ENCODE measurements around the gene PRSS33. TPM values are rescaled to one million over a fixed set of nuclear protein-coding genes. Genes with fewer than 3 reads are reported as not detected.

Gene PRSS33
- polyA plus RNA-seq, 2 of the 4 experiments (the other 2 are of a cell fraction) = 0.04 TPM; not detected in 1

DNA sequence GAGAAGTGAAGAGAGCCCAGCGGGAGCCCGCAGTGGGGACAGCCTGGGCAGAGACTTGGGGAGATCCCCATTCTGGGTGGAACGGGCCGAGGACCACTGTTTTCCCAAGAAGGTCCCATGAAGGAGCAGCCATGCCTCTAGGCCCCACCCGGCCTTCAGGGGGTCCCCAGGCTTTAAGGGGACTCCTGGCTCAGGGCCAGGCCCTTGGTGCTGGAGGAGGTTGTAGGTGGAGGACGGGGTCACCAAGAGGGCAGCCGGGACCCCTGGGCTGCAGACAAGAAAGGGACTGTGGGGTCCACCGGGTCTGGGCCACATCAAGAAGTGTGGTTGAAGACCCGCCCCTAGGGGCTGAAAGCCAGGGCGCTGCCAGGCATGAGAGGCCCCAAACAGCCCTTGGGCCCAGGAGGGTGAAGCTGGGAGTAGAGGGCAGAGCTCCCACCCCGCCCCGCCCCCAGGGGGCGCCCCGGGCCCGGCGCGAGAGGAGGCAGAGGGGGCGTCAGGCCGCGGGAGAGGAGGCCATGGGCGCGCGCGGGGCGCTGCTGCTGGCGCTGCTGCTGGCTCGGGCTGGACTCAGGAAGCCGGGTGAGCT is 29.5 kb upstream of the PRSS33 start, which contains the start of gene PRSS21:
TSS of gene PRSS21 (plus strand) at position 487 of the 589 bp plus-strand sequence. CDS start at position 519, 32 bp downstream.
- CTCF ChIA-PET = interaction anchor here (0.6 to 3.7 kb wide), 2 partner anchors 51 to 115 kb away, joined by 3 to 10 read pairs; no protein-coding TSS in a partner anchor
- FAIRE-seq = no peak
- no peak for DNase-seq (ENCODE audit: low read depth in 1 of 2, low spot score in 1 of 2)
- WGBS (ENCODE audit: missing lambda C conversion rate) = 68% methylated on average over 18 of the region's 28 CpGs
- POLR2A ChIA-PET = interaction anchor here (1.1 kb wide), 1 partner anchor 51 kb away, joined by 3 read pairs; no protein-coding TSS in a partner anchor
- ATAC-seq = peak in 1 of 2 experiments; percentile 52; a peak in 3 of 6 replicates
- H3K4me1 ChIP-seq = no peaks in the 10 kb centered on the region
- H3K4me3 ChIP-seq = no peak within 1 kb of the TSS
- TF ChIP-seq, protein P1, sequence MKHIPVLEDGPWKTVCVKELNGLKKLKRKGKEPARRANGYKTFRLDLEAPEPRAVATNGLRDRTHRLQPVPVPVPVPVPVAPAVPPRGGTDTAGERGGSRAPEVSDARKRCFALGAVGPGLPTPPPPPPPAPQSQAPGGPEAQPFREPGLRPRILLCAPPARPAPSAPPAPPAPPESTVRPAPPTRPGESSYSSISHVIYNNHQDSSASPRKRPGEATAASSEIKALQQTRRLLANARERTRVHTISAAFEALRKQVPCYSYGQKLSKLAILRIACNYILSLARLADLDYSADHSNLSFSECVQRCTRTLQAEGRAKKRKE (CRISPR knock-in tag; IDR thresholded peaks at IDR 0.05; ENCODE audit: low read depth) = no peak
- TF ChIP-seq, protein P2, sequence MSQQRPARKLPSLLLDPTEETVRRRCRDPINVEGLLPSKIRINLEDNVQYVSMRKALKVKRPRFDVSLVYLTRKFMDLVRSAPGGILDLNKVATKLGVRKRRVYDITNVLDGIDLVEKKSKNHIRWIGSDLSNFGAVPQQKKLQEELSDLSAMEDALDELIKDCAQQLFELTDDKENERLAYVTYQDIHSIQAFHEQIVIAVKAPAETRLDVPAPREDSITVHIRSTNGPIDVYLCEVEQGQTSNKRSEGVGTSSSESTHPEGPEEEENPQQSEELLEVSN (IDR thresholded peaks at IDR 0.05; ENCODE audit: borderline replicate concordance, low read depth) = no peak
- TF ChIP-seq KDM5A (IDR thresholded peaks at IDR 0.05) (no peak), GATA3 (IDR thresholded peaks at IDR 0.05; ENCODE audit: borderline replicate concordance) (no peak)
- no peak within 1 kb of the TSS for H3K4me2 ChIP-seq
- no peaks in the 10 kb centered on the region for H3K9me3 ChIP-seq
- H3K27ac ChIP-seq = no peak within 1 kb of the TSS

DNA sequence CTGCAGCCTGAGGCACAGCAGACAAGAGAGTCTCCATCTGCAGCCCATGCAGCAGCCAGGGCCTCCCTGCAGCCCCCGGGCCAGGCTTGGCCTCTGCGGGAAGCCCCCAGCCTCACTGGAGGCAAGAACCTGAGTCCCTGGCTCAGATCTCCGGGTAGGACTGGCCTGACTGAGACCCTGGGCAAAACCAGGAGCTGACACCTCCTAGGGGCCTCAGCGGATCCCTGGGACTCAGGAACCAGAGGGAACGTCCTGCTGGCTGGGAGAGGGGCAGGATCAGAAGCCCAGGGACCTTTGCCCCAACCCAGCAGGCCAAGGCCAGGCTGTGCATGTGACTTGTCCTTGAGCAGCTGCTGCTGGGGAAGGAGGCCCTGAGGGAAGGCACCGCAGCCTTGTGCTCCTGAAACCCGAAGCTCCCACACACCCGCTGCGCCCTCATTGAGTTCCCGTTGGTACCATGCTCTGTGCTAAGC is 28.0 kb upstream of the PRSS33 start:
- DNase-seq (ENCODE audit: low read depth in 1 of 2, low spot score in 1 of 2) = no peak
- ATAC-seq = no peak
- 66% methylated on average over 10 of the region's 10 CpGs for WGBS (ENCODE audit: missing lambda C conversion rate)
- POLR2A ChIA-PET = no interaction called here
- no peak for TF ChIP-seq PHF8 (IDR thresholded peaks at IDR 0.05; ENCODE audit: borderline replicate concordance, low read depth)
- no peak for TF ChIP-seq BHLHE40 (IDR thresholded peaks at IDR 0.05; ENCODE audit: low read depth, low read length)
- no peak for TF ChIP-seq POLR2AphosphoS2 (conservative IDR thresholded peaks at IDR 0.05; ENCODE audit: low read length)
- CTCF ChIA-PET = interaction anchor here (0.6 to 3.7 kb wide), 2 partner anchors 53 to 402 kb away, joined by 3 to 10 read pairs; no protein-coding TSS in a partner anchor
- Histone ChIP-seq H3K4me1 (no peaks in the 10 kb centered on the region), H3K4me3 (no peak overlapping the region), H3K9me3 (no peaks in the 10 kb centered on the region), H3K27ac (no peak overlapping the region), H3K4me2 (no peak overlapping the region)
- no peak for FAIRE-seq

DNA sequence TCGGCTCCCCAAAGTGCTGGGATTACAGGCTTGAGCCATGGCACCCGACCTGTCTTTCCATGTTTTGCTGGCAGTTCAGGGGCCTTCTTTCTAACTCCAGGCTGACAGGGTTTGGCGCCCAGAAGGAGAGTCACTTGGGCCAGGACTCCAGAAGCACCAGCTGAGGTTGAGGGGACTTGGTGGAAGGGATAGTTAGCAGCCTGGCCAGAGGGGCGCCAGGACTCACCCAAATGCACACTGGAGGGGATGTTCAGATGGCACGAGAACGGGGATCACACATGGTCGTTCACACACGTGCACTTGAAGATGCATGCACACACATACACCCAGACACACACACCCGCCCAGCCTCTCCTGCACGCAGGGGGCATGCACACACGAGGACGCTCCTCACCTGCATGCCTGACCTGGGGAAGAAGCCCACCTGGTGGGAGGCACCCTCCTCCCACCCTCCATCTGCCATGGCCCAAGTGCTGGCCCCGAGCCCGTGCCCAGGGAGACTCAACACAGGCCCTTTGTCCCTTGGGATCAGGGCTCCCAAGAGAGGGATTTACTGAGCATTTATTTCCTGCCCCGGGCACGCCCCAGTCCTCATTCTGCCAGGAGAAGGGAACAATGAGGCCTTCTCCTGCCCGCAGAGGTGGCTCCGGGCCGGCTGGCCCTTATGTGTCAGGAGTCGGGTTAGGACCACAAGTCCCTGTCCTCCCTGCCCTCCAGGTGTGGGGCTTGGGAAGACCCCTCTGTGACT is 27.4 kb upstream of the PRSS33 start:
- H3K4me2 ChIP-seq = no peak overlapping the region
- POLR2A ChIA-PET = no interaction called here
- FAIRE-seq (no peak), ATAC-seq (no peak), DNase-seq (ENCODE audit: low read depth in 1 of 2, low spot score in 1 of 2) (no peak)
- H3K27ac ChIP-seq = no peak overlapping the region
- 70% methylated on average over 18 of the region's 20 CpGs for WGBS (ENCODE audit: missing lambda C conversion rate)
- H3K4me1 ChIP-seq = no peaks in the 10 kb centered on the region
- CTCF ChIA-PET = interaction anchor here (0.7 to 3.7 kb wide), 4 partner anchors 9 to 54 kb away, joined by 3 to 10 read pairs (median 3); no protein-coding TSS in a partner anchor
- H3K4me3 ChIP-seq = no peak overlapping the region
- no peaks in the 10 kb centered on the region for H3K9me3 ChIP-seq
- TF ChIP-seq FOXS1 (CRISPR knock-in tag; IDR thresholded peaks at IDR 0.05) (no peak), MAFK (IDR thresholded peaks at IDR 0.05; ENCODE audit: partially characterized antibody) (no peak), POLR2A (IDR thresholded peaks at IDR 0.05; ENCODE audit: low read length) (no peak), RARB (CRISPR knock-in tag; IDR thresholded peaks at IDR 0.05) (no peak), TFCP2L1 (CRISPR knock-in tag; IDR thresholded peaks at IDR 0.05) (no peak), ZC3H11A (IDR thresholded peaks at IDR 0.05) (no peak)
- TF ChIP-seq, protein P3, sequence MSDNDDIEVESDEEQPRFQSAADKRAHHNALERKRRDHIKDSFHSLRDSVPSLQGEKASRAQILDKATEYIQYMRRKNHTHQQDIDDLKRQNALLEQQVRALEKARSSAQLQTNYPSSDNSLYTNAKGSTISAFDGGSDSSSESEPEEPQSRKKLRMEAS (IDR thresholded peaks at IDR 0.05) = no peak

DNA sequence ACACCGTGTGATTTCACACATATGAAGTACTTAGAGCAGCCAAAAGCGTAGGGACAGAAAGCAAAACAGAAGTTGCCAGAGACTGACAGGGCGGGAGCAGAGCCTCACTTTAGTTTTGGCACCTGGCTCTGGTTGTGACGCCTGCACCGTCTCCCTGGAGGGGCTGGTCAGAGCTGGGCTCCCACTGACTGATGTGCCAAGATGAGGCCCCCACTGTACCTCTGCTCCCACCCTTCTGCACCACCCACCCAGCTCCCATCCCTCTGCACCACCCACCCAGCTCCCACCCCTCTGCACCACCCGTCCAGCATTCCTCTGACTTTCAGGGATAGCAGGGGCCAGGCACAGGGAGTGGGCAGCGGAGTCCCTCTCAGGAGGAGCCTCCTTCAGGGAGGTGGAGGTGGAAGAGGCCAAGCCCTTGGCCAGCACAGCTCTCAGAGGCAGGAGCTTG is 26.4 kb upstream of the PRSS33 start:
- ATAC-seq (no peak), DNase-seq (ENCODE audit: low read depth in 1 of 2, low spot score in 1 of 2) (no peak), FAIRE-seq (no peak)
- H3K4me2 ChIP-seq = no peak overlapping the region
- no peaks in the 10 kb centered on the region for H3K4me1 ChIP-seq
- H3K9me3 ChIP-seq = no peaks in the 10 kb centered on the region
- WGBS (ENCODE audit: missing lambda C conversion rate) = 71% methylated on average over 6 of the region's 7 CpGs
- no peak overlapping the region for H3K27ac ChIP-seq
- CTCF ChIA-PET = interaction anchor here (0.6 to 3.7 kb wide), 5 partner anchors 9 to 391 kb away, joined by 3 to 23 read pairs (median 3); no protein-coding TSS in a partner anchor
- no peak for TF ChIP-seq CEBPB (IDR thresholded peaks at IDR 0.05)
- TF ChIP-seq POLR2AphosphoS2 (conservative IDR thresholded peaks at IDR 0.05; ENCODE audit: low read length) = no peak
- TF ChIP-seq, protein P2 (IDR thresholded peaks at IDR 0.05; ENCODE audit: borderline replicate concordance, low read depth) = no peak
- no peak for TF ChIP-seq HOXB5 (CRISPR knock-in tag; IDR thresholded peaks at IDR 0.05)
- TF ChIP-seq, protein P4, sequence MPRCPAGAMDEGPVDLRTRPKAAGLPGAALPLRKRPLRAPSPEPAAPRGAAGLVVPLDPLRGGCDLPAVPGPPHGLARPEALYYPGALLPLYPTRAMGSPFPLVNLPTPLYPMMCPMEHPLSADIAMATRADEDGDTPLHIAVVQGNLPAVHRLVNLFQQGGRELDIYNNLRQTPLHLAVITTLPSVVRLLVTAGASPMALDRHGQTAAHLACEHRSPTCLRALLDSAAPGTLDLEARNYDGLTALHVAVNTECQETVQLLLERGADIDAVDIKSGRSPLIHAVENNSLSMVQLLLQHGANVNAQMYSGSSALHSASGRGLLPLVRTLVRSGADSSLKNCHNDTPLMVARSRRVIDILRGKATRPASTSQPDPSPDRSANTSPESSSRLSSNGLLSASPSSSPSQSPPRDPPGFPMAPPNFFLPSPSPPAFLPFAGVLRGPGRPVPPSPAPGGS (IDR thresholded peaks at IDR 0.05) = no peak
- no peak for TF ChIP-seq TP53 (CRISPR knock-in tag; IDR thresholded peaks at IDR 0.05)
- no peak for TF ChIP-seq ZC3H11A (IDR thresholded peaks at IDR 0.05)
- no peak for TF ChIP-seq RFX5 (IDR thresholded peaks at IDR 0.05)
- TF ChIP-seq ZFP36 (IDR thresholded peaks at IDR 0.05; ENCODE audit: borderline replicate concordance, partially characterized antibody) = no peak
- TF ChIP-seq ZNF302 (CRISPR knock-in tag; IDR thresholded peaks at IDR 0.05) = no peak
- TF ChIP-seq CHD2 (IDR thresholded peaks at IDR 0.05; ENCODE audit: low read length, partially characterized antibody) = no peak
- TF ChIP-seq MYC (IDR thresholded peaks at IDR 0.05; ENCODE audit: borderline replicate concordance, low read length) = no peak
- TF ChIP-seq EHF (CRISPR knock-in tag; IDR thresholded peaks at IDR 0.05) = no peak
- TF ChIP-seq ESRRA (IDR thresholded peaks at IDR 0.05; ENCODE audit: borderline replicate concordance, low read length) = no peak
- TF ChIP-seq CBX8 (IDR thresholded peaks at IDR 0.05) = no peak
- POLR2A ChIA-PET = no interaction called here
- H3K4me3 ChIP-seq = no peak overlapping the region
